RWPE2 (cell line): ENCODE measurements around the gene ZNF276.

ENCODE experiments used
- ATAC-seq: fragments of 200-7000 bp; cut with Tn5 transposase; 3 replicates; pipeline ENCODE4 v1.9.1; 2021; ENCODE audit warnings: low read depth
- DNase-seq: peaks from one replicate; pipeline ENCODE4 v3.0.0-alpha.2; 2020; ENCODE audit warnings: low spot score
- H3K27ac ChIP-seq: fragments of 450-650 bp; 2 replicates; pipeline ENCODE4 v1.5.1; 2017; ENCODE audit warnings: mild to moderate bottlenecking; ENCODE audit not compliant: poor library complexity, severe bottlenecking
- H3K27me3 ChIP-seq: fragments of 250-450 bp; sonication (Bioruptor Pico); 2 replicates; pipeline ENCODE4 v1.5.1; 2021; ENCODE audit warnings: mild to moderate bottlenecking, moderate library complexity; ENCODE audit not compliant: insufficient read depth, poor library complexity, severe bottlenecking
- H3K36me3 ChIP-seq: fragments of 250-450 bp; sonication (Bioruptor Pico); 2 replicates; pipeline ENCODE4 v1.5.1; 2020; ENCODE audit warnings: low read depth, mild to moderate bottlenecking, moderate library complexity
- H3K4me1 ChIP-seq: fragments of 250-450 bp; sonication (Bioruptor Pico); 2 replicates; pipeline ENCODE4 v1.5.1; 2021; ENCODE audit warnings: mild to moderate bottlenecking, moderate library complexity; ENCODE audit not compliant: insufficient read depth, poor library complexity, severe bottlenecking
- H3K4me3 ChIP-seq: fragments of 250-450 bp; sonication (Bioruptor Pico); 2 replicates; pipeline ENCODE4 v1.5.1; 2021; ENCODE audit warnings: mild to moderate bottlenecking, moderate library complexity; ENCODE audit not compliant: severe bottlenecking
- H3K9me3 ChIP-seq: fragments of 250-450 bp; sonication (Bioruptor Pico); 2 replicates; pipeline ENCODE4 v1.5.1; 2021; ENCODE audit warnings: mild to moderate bottlenecking, moderate library complexity; ENCODE audit not compliant: severe bottlenecking
- CTCF ChIP-seq: fragments of 450-650 bp; IDR thresholded peaks from one replicate; pipeline ENCODE4 v1.5.1; 2017; ENCODE audit warnings: mild to moderate bottlenecking, moderate library complexity; ENCODE audit not compliant: poor library complexity, severe bottlenecking

The ZNF276 gene

GRCh38 chr16:89744813-89745212, 23.5 kb downstream of the ZNF276 start:
- H3K9me3 ChIP-seq = no peaks in the 10 kb centered on the region
- H3K27me3 ChIP-seq = no peaks in the 10 kb centered on the region
- H3K27ac ChIP-seq = no peak overlapping the region
- DNase-seq = peak; percentile 65
- TF ChIP-seq CTCF = no peak
- H3K4me3 ChIP-seq = no peak overlapping the region
- no peaks in the 10 kb centered on the region for H3K4me1 ChIP-seq
- ATAC-seq = no peak
- peaks cover 91% of the 10 kb centered on the region for H3K36me3 ChIP-seq

GRCh38 chr16:89746043-89746442, 24.7 kb downstream of the ZNF276 start:
- no peaks in the 10 kb centered on the region for H3K4me1 ChIP-seq
- H3K36me3 ChIP-seq = peaks cover 90% of the 10 kb centered on the region
- H3K27me3 ChIP-seq = no peaks in the 10 kb centered on the region
- no peak; the same call in 2 of the 3 replicates for ATAC-seq
- H3K4me3 ChIP-seq = no peak overlapping the region
- H3K27ac ChIP-seq = no peak overlapping the region
- no peak for TF ChIP-seq CTCF
- DNase-seq = peak; percentile 55
- no peaks in the 10 kb centered on the region for H3K9me3 ChIP-seq

- DNase-seq = no peak
- H3K36me3 ChIP-seq = peaks cover 88% of the 10 kb centered on the region
- H3K4me1 ChIP-seq = no peaks in the 10 kb centered on the region
- H3K9me3 ChIP-seq = no peaks in the 10 kb centered on the region
- no peak for TF ChIP-seq CTCF
- no peak overlapping the region for H3K4me3 ChIP-seq
- no peak overlapping the region for H3K27ac ChIP-seq
- ATAC-seq = no peak
- no peaks in the 10 kb centered on the region for H3K27me3 ChIP-seq
Measured at GRCh38 chr16:89748076-89748475, 26.7 kb downstream of the ZNF276 start.

GRCh38 chr16:89748921-89749320, 27.6 kb downstream of the ZNF276 start:
- ATAC-seq (no peak), DNase-seq (no peak)
- peaks cover 88% of the 10 kb centered on the region for H3K36me3 ChIP-seq
- no peaks in the 10 kb centered on the region for H3K9me3 ChIP-seq
- no peak overlapping the region for H3K27ac ChIP-seq
- no peak overlapping the region for H3K4me3 ChIP-seq
- no peak for TF ChIP-seq CTCF
- H3K27me3 ChIP-seq = no peaks in the 10 kb centered on the region
- H3K4me1 ChIP-seq = no peaks in the 10 kb centered on the region

- no peak overlapping the region for H3K4me3 ChIP-seq
- H3K27me3 ChIP-seq = no peaks in the 10 kb centered on the region
- H3K9me3 ChIP-seq = no peaks in the 10 kb centered on the region
- DNase-seq (no peak), ATAC-seq (no peak)
- TF ChIP-seq CTCF = no peak
- H3K4me1 ChIP-seq = no peaks in the 10 kb centered on the region
- H3K27ac ChIP-seq = no peak overlapping the region
- H3K36me3 ChIP-seq = peaks cover 86% of the 10 kb centered on the region
Measured at GRCh38 chr16:89749637-89750036, 28.3 kb downstream of the ZNF276 start.
